Measurements from ENCODE around the gene STARD5.

DNA sequence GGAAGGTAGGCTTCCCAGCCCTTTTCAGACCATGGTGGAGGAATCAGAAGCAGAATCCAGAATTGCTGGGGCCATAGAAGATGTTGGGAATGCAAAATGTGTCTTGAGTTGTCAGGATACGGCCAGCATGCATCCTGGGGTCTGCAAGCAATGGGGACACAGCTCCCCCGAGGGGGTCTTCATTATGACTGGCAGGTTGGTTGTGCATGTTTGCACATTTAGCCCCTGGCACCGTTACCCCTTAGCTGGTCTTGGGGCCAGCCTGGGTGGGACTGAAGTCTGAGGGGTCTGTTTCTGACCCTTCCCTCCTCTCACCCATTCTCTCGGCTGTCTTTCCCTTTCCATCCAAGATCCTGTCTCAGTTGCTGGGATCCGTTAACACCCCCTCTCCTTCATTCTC lies 50.7 kb downstream of the STARD5 start:
- no peak for TF ChIP-seq POLR2A (IDR thresholded peaks at IDR 0.05; ENCODE audit: low read depth, low read length)
- TF ChIP-seq SMC3 (IDR thresholded peaks at IDR 0.05; ENCODE audit: low read depth, low read length), result no peak
- TF ChIP-seq, protein P1, sequence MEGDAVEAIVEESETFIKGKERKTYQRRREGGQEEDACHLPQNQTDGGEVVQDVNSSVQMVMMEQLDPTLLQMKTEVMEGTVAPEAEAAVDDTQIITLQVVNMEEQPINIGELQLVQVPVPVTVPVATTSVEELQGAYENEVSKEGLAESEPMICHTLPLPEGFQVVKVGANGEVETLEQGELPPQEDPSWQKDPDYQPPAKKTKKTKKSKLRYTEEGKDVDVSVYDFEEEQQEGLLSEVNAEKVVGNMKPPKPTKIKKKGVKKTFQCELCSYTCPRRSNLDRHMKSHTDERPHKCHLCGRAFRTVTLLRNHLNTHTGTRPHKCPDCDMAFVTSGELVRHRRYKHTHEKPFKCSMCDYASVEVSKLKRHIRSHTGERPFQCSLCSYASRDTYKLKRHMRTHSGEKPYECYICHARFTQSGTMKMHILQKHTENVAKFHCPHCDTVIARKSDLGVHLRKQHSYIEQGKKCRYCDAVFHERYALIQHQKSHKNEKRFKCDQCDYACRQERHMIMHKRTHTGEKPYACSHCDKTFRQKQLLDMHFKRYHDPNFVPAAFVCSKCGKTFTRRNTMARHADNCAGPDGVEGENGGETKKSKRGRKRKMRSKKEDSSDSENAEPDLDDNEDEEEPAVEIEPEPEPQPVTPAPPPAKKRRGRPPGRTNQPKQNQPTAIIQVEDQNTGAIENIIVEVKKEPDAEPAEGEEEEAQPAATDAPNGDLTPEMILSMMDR (conservative IDR thresholded peaks at IDR 0.05; ENCODE audit: low read depth, low read length), result no peak
- no peak for TF ChIP-seq MAFK (IDR thresholded peaks at IDR 0.05; ENCODE audit: low read depth, low read length)
- TF ChIP-seq, protein P2, sequence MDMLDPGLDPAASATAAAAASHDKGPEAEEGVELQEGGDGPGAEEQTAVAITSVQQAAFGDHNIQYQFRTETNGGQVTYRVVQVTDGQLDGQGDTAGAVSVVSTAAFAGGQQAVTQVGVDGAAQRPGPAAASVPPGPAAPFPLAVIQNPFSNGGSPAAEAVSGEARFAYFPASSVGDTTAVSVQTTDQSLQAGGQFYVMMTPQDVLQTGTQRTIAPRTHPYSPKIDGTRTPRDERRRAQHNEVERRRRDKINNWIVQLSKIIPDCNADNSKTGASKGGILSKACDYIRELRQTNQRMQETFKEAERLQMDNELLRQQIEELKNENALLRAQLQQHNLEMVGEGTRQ (IDR thresholded peaks at IDR 0.05; ENCODE audit: low read depth, low read length), result no peak
- TF ChIP-seq CHD1 (IDR thresholded peaks at IDR 0.05; ENCODE audit: low read depth, low read length), result no peak
- no peak for TF ChIP-seq FOS (IDR thresholded peaks at IDR 0.05; ENCODE audit: low read depth, low read length)
- TF ChIP-seq CEBPB (IDR thresholded peaks at IDR 0.05; ENCODE audit: low read depth, low read length), result no peak
- TF ChIP-seq, protein P3, sequence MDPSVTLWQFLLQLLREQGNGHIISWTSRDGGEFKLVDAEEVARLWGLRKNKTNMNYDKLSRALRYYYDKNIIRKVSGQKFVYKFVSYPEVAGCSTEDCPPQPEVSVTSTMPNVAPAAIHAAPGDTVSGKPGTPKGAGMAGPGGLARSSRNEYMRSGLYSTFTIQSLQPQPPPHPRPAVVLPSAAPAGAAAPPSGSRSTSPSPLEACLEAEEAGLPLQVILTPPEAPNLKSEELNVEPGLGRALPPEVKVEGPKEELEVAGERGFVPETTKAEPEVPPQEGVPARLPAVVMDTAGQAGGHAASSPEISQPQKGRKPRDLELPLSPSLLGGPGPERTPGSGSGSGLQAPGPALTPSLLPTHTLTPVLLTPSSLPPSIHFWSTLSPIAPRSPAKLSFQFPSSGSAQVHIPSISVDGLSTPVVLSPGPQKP (IDR thresholded peaks at IDR 0.05; ENCODE audit: borderline replicate concordance, low read depth, low read length), result no peak
- TF ChIP-seq MXI1 (IDR thresholded peaks at IDR 0.05; ENCODE audit: borderline replicate concordance, low read depth, low read length), result no peak
- TF ChIP-seq RAD21 (IDR thresholded peaks at IDR 0.05; ENCODE audit: low read length), result no peak
- no peak for TF ChIP-seq NFE2L2 (IDR thresholded peaks at IDR 0.05; ENCODE audit: low read depth, low read length)

Measured in IMR-90 (cell line).